Mucosa of descending colon (tissue), 3 donors: ENCODE measurements around the gene PRKAR1B. TPM values are rescaled to one million over a fixed set of nuclear protein-coding genes. Genes with fewer than 3 reads are reported as not detected.

Experiments used
- ATAC-seq: fragments of 200-7000 bp; cut with Tn5 transposase; one replicate; pipeline ENCODE4 v1.9.1; 2020; ENCODE audit warnings: mild to moderate bottlenecking, moderate library complexity
- DNase-seq, 3 donors: peaks; one replicate each; pipeline ENCODE4 v3.0.0-alpha.2; 2020
- H3K36me3 ChIP-seq: fragments of 200-600 bp; one replicate; pipeline ENCODE4 v1.8.0; 2021; ENCODE audit warnings: low read depth, mild to moderate bottlenecking
- H3K4me1 ChIP-seq: fragments of 200-600 bp; one replicate; pipeline ENCODE4 v1.8.0; 2021; ENCODE audit warnings: low read depth, mild to moderate bottlenecking
- H3K4me3 ChIP-seq: fragments of 200-600 bp; one replicate; pipeline ENCODE4 v1.8.0; 2021; ENCODE audit warnings: mild to moderate bottlenecking
- H3K9me3 ChIP-seq: fragments of 200-600 bp; one replicate; pipeline ENCODE4 v1.8.0; 2021; ENCODE audit warnings: mild to moderate bottlenecking
- intact Hi-C, 2 donors: fragments of 100-400 bp; cut with DNase I in 1 of 2; cut with micrococcal nuclease in 1 of 2; formaldehyde crosslinking; loops; one replicate each; pipeline versions ENCODE4 v1.11.0 to v1.11.1; 2022; cut with DNase I, micrococcal nuclease
- total RNA-seq, 3 donors: library from RNA; stranded (reverse); fragmentation: NEBNext Ultra II Directional in 2 of 3; extraction: Animal tissue kit (Norgen Biotek cat#: 25700) in 2 of 3; gene quantifications; one replicate each; pipeline versions ENCODE4 v1.2.1 to v1.2.4, GENCODE V29; 2021 to 2023
- TF ChIP-seq, protein P1 (sequence below): fragments of 200-600 bp; IDR thresholded peaks from one replicate; pipeline ENCODE4 v1.8.0; 2022; ENCODE audit warnings: antibody characterized with exemption, mild to moderate bottlenecking
- donor health status: DM: no; HTN: no; CAD: no; lungs with moderate emphysema.
- donor health status: DM: no; HTN: no; CAD: no.
- donor health status: DM: no; HTN: yes; CAD: no.

PRKAR1B gene
- total RNA-seq, 3 donors from 2014 or later = 10.1 to 24.5 (median 24.4) TPM

DNA sequence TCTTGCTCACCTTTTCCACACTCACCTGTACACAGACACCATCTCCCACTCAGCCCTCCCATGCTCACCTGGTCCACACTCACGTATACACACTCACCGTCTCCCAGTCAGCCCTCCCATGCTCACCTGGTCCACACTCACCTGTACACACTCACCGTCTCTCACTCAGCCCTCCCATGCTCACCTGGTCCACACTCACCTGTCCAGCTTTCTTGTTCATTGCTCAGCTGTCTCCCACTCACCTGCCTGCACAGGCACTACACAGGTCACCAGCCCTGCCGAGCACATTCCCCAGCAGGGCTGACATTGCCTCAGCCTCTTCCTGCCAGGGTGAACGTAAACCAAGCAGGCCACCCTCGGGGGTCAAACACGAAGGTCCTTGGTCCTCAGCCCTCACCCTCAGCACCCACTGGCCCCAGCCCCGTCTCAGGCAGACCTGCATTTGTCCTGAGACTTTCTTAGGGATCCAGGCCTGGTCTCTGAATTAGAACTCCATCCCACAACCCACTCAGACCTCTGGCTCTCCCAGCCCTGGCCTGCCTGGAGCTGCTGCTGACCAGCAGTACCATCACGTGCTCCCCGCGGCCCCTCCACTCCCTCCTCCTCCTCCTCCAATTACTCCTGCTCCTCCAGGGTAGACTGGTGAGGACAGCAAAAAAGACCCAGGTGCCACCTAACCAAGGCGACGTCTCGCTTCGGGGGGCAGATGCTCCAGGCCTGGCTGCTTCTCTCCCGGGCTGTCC, 13.4 kb downstream of the PRKAR1B start:
- no peaks in the 10 kb centered on the region for H3K4me1 ChIP-seq
- intact Hi-C loops = no loop called here
- DNase-seq (no peak), ATAC-seq (peak; percentile 28)
- no peaks in the 10 kb centered on the region for H3K9me3 ChIP-seq
- H3K36me3 ChIP-seq = no peaks in the 10 kb centered on the region
- TF ChIP-seq, protein P1, sequence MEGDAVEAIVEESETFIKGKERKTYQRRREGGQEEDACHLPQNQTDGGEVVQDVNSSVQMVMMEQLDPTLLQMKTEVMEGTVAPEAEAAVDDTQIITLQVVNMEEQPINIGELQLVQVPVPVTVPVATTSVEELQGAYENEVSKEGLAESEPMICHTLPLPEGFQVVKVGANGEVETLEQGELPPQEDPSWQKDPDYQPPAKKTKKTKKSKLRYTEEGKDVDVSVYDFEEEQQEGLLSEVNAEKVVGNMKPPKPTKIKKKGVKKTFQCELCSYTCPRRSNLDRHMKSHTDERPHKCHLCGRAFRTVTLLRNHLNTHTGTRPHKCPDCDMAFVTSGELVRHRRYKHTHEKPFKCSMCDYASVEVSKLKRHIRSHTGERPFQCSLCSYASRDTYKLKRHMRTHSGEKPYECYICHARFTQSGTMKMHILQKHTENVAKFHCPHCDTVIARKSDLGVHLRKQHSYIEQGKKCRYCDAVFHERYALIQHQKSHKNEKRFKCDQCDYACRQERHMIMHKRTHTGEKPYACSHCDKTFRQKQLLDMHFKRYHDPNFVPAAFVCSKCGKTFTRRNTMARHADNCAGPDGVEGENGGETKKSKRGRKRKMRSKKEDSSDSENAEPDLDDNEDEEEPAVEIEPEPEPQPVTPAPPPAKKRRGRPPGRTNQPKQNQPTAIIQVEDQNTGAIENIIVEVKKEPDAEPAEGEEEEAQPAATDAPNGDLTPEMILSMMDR = no peak
- H3K4me3 ChIP-seq = no peak overlapping the region

DNA sequence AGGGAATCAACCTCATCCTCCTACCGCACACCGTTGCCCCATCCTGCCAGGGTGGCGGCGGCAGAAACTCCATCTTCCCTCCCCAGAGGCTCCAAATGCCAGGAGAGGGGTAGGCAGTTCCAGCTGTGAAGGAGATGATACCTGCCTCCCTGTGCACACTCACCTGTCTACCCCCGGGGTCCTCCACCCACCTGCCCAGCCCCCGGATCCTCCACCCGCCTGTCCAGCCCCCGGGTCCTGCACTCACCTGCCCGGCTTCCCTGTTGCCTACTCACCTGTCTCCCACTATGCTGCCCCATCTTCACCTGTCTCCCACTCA, 14.0 kb downstream of the PRKAR1B start:
- Histone ChIP-seq H3K4me1 (no peaks in the 10 kb centered on the region), H3K9me3 (no peaks in the 10 kb centered on the region), H3K4me3 (no peak overlapping the region), H3K36me3 (no peaks in the 10 kb centered on the region)
- DNase-seq (no peak), ATAC-seq (no peak)
- TF ChIP-seq, protein P1 = no peak
- intact Hi-C loops = no loop called here

DNA sequence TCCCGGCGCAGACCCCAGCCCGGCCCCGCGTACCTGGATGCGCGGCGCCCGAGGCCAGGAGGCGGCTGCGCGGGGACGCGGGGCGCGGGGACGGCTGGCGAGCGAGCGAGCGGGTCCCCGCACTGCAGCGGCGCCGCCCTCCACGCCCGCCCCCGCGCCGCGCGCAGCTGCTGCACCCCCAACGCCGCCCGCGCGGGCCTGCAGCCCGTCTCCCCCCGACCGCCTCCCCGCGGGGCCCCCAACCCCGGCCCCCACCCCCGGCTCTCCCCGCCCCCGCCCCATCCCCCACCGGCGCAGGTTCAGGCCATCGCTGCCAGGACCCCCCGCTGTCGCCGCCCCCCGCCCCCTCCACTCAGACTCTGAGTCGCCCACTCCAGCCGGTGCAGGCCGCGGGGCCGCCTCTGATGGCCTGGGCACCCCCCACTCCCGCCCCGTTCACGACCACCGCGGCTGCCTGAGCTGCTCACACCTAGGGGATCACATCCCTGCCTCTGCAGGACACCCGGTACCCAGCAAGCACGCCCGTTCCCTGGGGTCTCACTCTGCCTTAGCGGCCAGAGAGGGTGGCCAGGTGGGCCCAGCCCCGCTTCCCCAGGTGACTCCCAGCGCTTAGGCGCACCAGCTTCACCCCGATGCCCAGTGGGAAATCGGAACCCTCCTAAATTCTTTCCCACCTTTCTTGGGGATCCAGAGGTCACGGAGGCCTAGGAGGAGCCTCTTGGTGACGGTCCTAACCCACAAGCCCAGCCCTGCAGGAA, 14.5 kb downstream of the PRKAR1B start:
- Histone ChIP-seq H3K36me3 (no peaks in the 10 kb centered on the region), H3K4me1 (no peaks in the 10 kb centered on the region), H3K9me3 (no peaks in the 10 kb centered on the region), H3K4me3 (no peak overlapping the region)
- TF ChIP-seq, protein P1 = no peak
- no peak for DNase-seq
- ATAC-seq = no peak
- intact Hi-C loops = no loop called here

DNA sequence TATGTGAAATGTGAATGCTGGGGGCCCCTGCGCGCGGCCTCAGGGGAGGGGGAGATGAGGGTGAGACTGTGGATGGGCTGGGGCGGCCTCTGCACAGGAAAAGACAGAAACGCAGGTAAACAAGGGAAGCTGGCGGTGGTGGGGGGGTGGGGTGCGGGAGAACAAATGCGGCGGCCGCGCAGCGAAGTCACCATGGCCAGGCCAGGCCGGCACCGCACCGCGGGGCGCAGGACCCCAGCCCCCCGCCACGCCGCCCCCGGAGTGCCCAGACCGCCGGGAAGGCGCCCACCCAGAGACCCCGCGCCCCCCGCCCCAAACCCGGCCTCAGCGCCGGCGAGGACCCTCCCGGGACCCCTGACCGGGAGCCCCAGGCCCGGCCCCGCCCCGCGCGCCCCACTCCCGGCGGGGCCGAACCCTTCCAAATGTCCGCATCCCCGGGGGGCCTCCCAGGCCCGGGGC, 15.1 kb downstream of the PRKAR1B start:
- DNase-seq (no peak), ATAC-seq (no peak)
- Histone ChIP-seq H3K36me3 (no peaks in the 10 kb centered on the region), H3K4me1 (peaks cover under 1% of the 10 kb centered on the region), H3K4me3 (no peak overlapping the region), H3K9me3 (no peaks in the 10 kb centered on the region)
- intact Hi-C loops = no loop called here
- TF ChIP-seq, protein P1 = no peak

DNA sequence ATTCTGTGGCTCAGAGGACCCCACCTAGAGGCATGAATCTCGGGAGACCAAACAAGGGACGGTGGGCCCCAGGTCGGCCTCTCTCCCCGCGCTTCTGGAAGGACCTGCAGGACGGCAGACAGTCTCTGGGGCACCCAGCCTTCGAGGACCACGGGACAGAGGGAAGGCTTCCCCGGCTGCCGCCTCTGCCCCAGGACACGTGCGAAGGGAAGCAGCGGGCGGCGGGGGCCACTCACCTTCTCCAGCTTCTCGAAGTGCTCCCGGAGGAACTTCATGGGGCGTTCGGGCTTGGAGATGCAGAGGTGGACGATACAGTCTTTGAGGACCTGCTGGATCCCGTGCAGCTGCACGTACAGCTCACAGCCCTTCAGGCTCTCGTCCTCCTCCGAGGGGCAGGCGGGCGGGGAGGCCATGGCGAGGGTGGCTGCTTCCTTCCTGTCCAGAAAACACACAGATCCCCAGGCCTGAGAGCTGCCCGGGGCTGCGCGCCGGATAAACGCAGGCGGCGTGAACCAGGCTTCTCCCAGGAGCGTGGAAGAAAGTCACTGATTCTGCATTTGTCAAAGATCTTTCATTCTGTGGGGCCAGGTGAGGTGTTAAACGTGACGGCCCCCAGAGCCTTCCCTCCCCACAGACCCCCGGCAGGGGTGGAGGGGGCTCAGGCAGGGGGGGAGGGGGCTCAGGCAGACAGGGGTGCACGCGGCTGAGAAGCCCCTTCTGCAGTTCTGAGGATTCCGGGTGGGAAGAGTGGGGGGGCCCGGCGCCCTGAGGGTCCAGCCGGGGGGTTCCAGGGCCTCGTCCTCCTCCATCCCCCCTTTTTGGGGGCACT, 15.8 kb downstream of the PRKAR1B start:
- Histone ChIP-seq H3K4me3 (no peak overlapping the region), H3K9me3 (no peaks in the 10 kb centered on the region), H3K4me1 (peaks cover 6% of the 10 kb centered on the region), H3K36me3 (no peaks in the 10 kb centered on the region)
- DNase-seq (no peak), ATAC-seq (no peak)
- TF ChIP-seq, protein P1 = no peak
- intact Hi-C loops = no loop called here
